Prostate gland (tissue), 2 donors: ENCODE data around the gene FGF10.

Experiments used
- POLR2AphosphoS5 ChIP-seq: sonication (generic); formaldehyde crosslinking; IDR thresholded peaks from one replicate; pipeline ENCODE4 v1.6.1; 2017; ENCODE audit warnings: antibody characterized with exemption
- TF ChIP-seq, protein P1 (sequence below), 4 experiments: fragments of 200-600 bp in 2 of 4; fragments of 450-650 bp in 2 of 4; sonication (generic) in 2 of 4; IDR thresholded peaks; 1 replicate in 3 of 4; 2 replicates in 1 of 4; pipeline ENCODE4 v1.5.1; 2016 to 2019; ENCODE audit warnings: antibody characterized with exemption in 4 of 4, mild to moderate bottlenecking in 2 of 4, moderate library complexity in 2 of 4

DNA sequence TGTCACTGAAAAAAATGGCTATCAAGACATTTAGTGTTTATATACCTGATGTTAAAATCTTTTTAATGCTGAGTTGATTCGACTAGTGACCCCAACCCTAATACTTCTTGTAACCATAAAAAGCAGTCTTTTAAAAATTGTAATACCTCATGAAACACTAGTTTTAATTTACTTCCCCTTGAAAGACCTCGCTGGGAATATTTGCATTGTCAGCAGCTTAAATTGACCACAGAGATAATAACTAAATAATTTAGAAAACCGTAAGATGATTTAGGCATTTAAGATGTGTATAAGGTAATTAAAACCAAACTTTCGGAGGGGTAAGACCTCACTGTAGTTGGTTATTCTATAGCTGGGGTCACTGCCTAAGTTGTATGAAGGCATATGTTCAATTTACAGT, 89.8 kb downstream of the FGF10 start:
- no peak for TF ChIP-seq POLR2AphosphoS5
- TF ChIP-seq, protein P1, sequence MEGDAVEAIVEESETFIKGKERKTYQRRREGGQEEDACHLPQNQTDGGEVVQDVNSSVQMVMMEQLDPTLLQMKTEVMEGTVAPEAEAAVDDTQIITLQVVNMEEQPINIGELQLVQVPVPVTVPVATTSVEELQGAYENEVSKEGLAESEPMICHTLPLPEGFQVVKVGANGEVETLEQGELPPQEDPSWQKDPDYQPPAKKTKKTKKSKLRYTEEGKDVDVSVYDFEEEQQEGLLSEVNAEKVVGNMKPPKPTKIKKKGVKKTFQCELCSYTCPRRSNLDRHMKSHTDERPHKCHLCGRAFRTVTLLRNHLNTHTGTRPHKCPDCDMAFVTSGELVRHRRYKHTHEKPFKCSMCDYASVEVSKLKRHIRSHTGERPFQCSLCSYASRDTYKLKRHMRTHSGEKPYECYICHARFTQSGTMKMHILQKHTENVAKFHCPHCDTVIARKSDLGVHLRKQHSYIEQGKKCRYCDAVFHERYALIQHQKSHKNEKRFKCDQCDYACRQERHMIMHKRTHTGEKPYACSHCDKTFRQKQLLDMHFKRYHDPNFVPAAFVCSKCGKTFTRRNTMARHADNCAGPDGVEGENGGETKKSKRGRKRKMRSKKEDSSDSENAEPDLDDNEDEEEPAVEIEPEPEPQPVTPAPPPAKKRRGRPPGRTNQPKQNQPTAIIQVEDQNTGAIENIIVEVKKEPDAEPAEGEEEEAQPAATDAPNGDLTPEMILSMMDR (IDR thresholded peaks at IDR 0.05): no peak
